Panc1 (cell line): ENCODE measurements around the gene RIMBP2. TPM values are rescaled to one million over a fixed set of nuclear protein-coding genes. Genes with fewer than 3 reads are reported as not detected.

Experiments
- ATAC-seq: fragments of 200-7000 bp; cut with Tn5 transposase; 2 replicates; pipeline ENCODE4 v1.9.1; 2020; ENCODE audit warnings: mild to moderate bottlenecking, moderate library complexity
- BruUV-seq: library from RNA; stranded (reverse); fragments of 400-500 nt; replicated peaks from 2 replicates; lab custom pipeline; 2021; lab: Mats Ljungman, UMichigan
- CTCF ChIA-PET: fragments of 300-600 bp; sonication (Branson Sonifier 250); formaldehyde crosslinking; loops from one replicate; lab custom pipeline; 2022; ENCODE audit warnings: antibody characterized with exemption; lab: Charles Lee
- POLR2A ChIA-PET: fragments of 300-600 bp; sonication (Branson Sonifier 250); formaldehyde crosslinking; loops from one replicate; lab custom pipeline; 2022; ENCODE audit warnings: antibody characterized with exemption; lab: Charles Lee
- DNase-seq: peaks from one replicate; pipeline ENCODE4 v3.0.0-alpha.2; 2010; ENCODE audit warnings: low read depth, low spot score
- H3K27ac ChIP-seq: 2 replicates; pipeline ENCODE4 v1.5.1; 2011; ENCODE audit warnings: mild to moderate bottlenecking, low read length, inconsistent platforms
- H3K27me3 ChIP-seq: fragments of 200-500 bp; sonication (Bioruptor generic); 2 replicates; pipeline ENCODE4 v1.6.0; 2014; ENCODE audit warnings: low read length, inconsistent platforms; ENCODE audit not compliant: control insufficient read depth, insufficient read depth
- H3K36me3 ChIP-seq: fragments of 200-500 bp; sonication (Bioruptor generic); 2 replicates; pipeline ENCODE4 v1.5.1; 2014; ENCODE audit warnings: inconsistent platforms, mild to moderate bottlenecking, low read length, moderate library complexity; ENCODE audit not compliant: control insufficient read depth, insufficient read depth
- H3K4me1 ChIP-seq: 2 replicates; pipeline ENCODE4 v1.5.1; 2011; ENCODE audit warnings: inconsistent platforms, mild to moderate bottlenecking, low read length, moderate library complexity; ENCODE audit not compliant: control insufficient read depth, insufficient read depth
- H3K4me3 ChIP-seq, 2 experiments: 2 replicates each; pipeline ENCODE4 v1.5.1; 2011 to 2012; ENCODE audit warnings: low read depth in 2 of 2, low read length in 2 of 2, mild to moderate bottlenecking in 2 of 2, inconsistent platforms in 1 of 2, moderate library complexity in 1 of 2
- H3K9me3 ChIP-seq: fragments of 200-500 bp; sonication (Bioruptor generic); 2 replicates; pipeline ENCODE4 v1.5.1; 2014; ENCODE audit warnings: low read depth, mild to moderate bottlenecking, inconsistent platforms, low read length, moderate library complexity; ENCODE audit not compliant: control insufficient read depth, insufficient read depth
- POLR2AphosphoS5 ChIP-seq: IDR thresholded peaks from 2 replicates; pipeline ENCODE4 v1.6.1; 2012; ENCODE audit warnings: mild to moderate bottlenecking, low read depth, low read length, moderate library complexity
- REST ChIP-seq, 2 experiments: IDR thresholded peaks; 2 replicates each; pipeline ENCODE4 v1.6.1; 2011 to 2012; ENCODE audit warnings: low read depth in 2 of 2, control low read depth in 1 of 2, low read length in 1 of 2, mild to moderate bottlenecking in 1 of 2, moderate library complexity in 1 of 2; ENCODE audit not compliant: insufficient read depth in 1 of 2
- SIN3A ChIP-seq: IDR thresholded peaks from 2 replicates; pipeline ENCODE4 v1.6.1; 2012; ENCODE audit warnings: low read depth, mild to moderate bottlenecking, low read length, moderate library complexity, borderline replicate concordance; ENCODE audit not compliant: insufficient read depth
- TCF7L2 ChIP-seq: IDR thresholded peaks from 2 replicates; pipeline ENCODE4 v1.6.1; 2011; ENCODE audit warnings: mild to moderate bottlenecking, low read depth, low read length, inconsistent platforms
- in situ Hi-C: cut with HindIII; loops from 2 replicates; pipeline ENCODE4 v1.10.0; 2016; ENCODE audit warnings: low sequenced_read_pairs, low pct_unique_long_range_greater_than_20kb
- intact Hi-C: fragments of 100-400 bp; cut with micrococcal nuclease; formaldehyde crosslinking; loops from one replicate; pipeline ENCODE4 v1.10.0; 2022; ENCODE audit not compliant: unreplicated experiment
- total RNA-seq: library from RNA; stranded (reverse); gene quantifications from one replicate; pipeline ENCODE4 v1.2.1, GENCODE V29; 2021; ENCODE audit not compliant: unreplicated experiment
- TF ChIP-seq, protein P1 (sequence below): fragments of 450-650 bp; IDR thresholded peaks from 2 replicates; pipeline ENCODE4 v1.5.1; 2017; ENCODE audit warnings: mild to moderate bottlenecking

The RIMBP2 gene
- total RNA-seq, 1 experiment from 2014 or later = not detected

DNA sequence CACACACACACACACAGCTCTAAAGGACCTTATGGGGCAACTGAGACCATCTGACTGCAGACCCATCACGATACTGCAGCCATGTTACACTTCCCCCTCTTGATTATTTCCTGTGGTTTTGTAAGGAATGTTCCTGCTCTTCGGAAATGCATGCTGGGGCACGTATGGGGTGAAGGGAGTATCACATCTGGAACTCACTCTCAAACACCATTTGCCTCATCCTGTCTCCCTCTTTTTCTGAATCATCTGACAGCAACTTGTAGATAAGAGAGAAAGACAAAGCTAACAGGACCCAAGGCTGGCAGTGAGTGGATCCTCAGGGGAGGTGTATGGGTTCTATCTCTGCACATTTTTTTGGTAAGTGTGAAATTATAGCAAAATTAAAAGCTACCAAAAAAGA, 50.3 kb downstream of the RIMBP2 start:
- Histone ChIP-seq H3K27ac (no peak overlapping the region), H3K4me3 (no peak overlapping the region), H3K9me3 (no peaks in the 10 kb centered on the region), H3K27me3 (peaks cover 5% of the 10 kb centered on the region; the same call in 1 of the 2 replicates), H3K36me3 (no peaks in the 10 kb centered on the region), H3K4me1 (no peaks in the 10 kb centered on the region)
- POLR2A ChIA-PET = no interaction called here
- TF ChIP-seq, protein P1, sequence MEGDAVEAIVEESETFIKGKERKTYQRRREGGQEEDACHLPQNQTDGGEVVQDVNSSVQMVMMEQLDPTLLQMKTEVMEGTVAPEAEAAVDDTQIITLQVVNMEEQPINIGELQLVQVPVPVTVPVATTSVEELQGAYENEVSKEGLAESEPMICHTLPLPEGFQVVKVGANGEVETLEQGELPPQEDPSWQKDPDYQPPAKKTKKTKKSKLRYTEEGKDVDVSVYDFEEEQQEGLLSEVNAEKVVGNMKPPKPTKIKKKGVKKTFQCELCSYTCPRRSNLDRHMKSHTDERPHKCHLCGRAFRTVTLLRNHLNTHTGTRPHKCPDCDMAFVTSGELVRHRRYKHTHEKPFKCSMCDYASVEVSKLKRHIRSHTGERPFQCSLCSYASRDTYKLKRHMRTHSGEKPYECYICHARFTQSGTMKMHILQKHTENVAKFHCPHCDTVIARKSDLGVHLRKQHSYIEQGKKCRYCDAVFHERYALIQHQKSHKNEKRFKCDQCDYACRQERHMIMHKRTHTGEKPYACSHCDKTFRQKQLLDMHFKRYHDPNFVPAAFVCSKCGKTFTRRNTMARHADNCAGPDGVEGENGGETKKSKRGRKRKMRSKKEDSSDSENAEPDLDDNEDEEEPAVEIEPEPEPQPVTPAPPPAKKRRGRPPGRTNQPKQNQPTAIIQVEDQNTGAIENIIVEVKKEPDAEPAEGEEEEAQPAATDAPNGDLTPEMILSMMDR = no peak
- in situ Hi-C loops (no loop called here), intact Hi-C loops (no loop called here)
- DNase-seq (no peak), ATAC-seq (no peak)
- BruUV-seq = no TSS peak
- CTCF ChIA-PET = no interaction called here

DNA sequence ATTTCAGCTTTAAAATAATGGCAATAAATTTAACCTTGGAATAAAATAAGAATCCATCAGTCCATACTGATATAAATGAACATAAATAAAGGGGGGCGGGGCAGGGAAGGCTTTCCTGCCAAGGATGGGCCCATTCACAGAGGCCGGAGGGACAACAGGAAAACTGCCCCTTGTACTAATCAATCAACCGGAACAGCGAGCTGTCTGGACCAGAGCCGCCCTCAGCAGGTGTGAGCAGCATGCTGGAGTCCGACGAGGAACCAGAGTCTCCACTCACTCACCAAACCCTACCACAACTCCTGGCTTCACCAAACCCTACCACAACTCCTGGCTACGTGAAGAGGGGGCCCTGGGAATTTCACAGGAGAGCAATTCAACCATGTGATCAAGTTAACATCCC, 51.3 kb downstream of the RIMBP2 start:
- in situ Hi-C loops (no loop called here), intact Hi-C loops (no loop called here)
- no peaks in the 10 kb centered on the region for H3K9me3 ChIP-seq

More for the DNA sequence above, 51.3 kb downstream of the RIMBP2 start:
- H3K36me3 ChIP-seq = no peaks in the 10 kb centered on the region
- ChIA-PET POLR2A (no interaction called here), CTCF (no interaction called here)
- no peak for ATAC-seq
- TF ChIP-seq, protein P1 = no peak
- no peak for TF ChIP-seq TCF7L2
- no peak for TF ChIP-seq SIN3A
- no peak for TF ChIP-seq REST (IDR thresholded peaks at IDR 0.05; ENCODE audit: insufficient read depth in 1 of 2, low read depth in 2 of 2, low read length in 1 of 2)
- no peak for TF ChIP-seq POLR2AphosphoS5
- no peak overlapping the region for H3K27ac ChIP-seq
- no peak for DNase-seq
- no peaks in the 10 kb centered on the region for H3K4me1 ChIP-seq
- peaks cover 5% of the 10 kb centered on the region; the same call in 1 of the 2 replicates for H3K27me3 ChIP-seq
- H3K4me3 ChIP-seq = no peak overlapping the region
- no TSS peak for BruUV-seq
